GM18519 (cell line): Measurements from ENCODE around the gene PIGZ.

Experiments
- ATAC-seq: cut with Tn5 transposase; IDR thresholded peaks from one replicate; pipeline ENCODE4 v1.9.1; 2021; ENCODE audit warnings: mild to moderate bottlenecking, moderate library complexity; ENCODE audit not compliant: unreplicated experiment, low FRiP score

The PIGZ gene

GRCh38 chr3:197002701-197003454, 34.2 kb upstream of the PIGZ start:
- peak; percentile 38 for ATAC-seq

DNA sequence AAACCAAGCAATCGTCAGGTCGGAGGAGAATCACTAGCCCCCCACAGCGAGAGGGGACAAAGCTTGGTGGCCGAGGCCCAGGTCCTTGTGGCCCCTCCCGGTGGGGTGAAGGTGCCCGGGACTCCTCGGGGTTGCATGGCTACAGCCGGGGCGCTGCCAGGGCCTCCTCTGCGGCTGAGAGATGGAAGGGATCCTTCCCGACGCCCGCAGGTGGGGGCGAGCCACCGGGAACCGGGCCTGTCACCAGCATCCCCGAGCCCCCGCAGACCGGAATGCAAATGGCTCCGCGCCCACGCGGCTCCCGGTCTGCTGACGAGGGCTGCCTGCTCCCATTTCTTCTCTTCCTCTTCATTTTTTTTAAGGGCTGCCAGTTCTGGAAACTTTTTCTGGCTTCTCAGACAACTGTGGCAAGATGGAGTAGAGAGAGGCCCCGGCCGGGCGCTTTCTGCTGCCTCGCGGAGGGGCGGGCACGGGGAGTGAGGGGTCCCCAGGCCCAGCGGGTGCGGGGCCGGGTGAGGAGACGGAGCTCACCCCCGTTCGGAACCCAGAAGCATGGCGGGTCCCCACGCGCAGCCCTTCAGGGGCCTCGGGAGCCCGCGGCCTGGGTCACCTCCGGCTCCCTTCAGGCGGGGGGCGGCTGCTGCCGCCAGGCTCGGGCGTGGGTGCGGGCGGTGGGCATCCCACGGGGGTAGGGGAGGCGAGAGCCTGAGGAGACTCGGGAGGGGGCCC, 33.5 kb upstream of the PIGZ start:
- peak; percentile 15 for ATAC-seq

DNA sequence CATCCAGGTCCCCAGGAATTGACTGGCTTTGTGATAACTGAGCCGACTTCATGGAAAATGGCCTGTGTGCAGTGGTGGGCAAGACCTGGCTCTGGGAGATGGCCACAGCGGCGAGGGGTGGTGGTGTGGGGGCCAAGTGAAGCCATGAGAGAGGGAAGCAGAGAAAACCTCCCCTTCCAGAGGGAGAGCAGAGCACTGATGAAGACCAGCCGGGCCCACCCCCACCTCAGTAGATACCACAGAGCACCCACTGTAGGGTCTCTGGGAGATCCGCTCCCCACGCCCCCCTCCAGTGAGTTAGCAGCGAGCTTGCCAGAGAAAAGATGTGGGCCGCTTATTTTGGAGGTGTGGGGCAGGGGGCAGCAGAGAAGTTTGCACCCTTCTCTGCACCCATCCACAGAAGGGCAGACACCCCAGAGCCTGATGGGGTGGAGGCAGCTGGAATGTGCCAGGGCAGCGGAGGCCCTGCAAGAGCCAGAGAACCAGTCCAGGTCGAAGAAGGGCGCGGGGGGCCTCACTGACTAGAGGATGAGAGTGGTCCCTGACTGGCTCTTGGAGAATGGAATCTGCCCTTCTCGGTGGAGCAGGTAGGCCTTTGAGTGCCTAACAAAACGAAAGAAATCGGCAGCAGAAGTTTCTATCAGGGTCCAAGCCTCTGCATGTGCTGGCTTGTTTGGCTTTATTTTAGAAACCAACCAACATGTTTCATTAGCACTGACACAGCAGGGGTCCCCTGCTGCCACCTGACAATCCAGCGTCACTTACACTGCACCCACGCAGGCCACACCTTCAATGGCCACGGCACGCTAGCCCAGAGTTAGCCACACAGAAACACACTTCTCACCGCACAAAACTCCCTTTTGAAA, 32.7 kb upstream of the PIGZ start:
- ATAC-seq: no peak

GRCh38 chr3:197000211-197000610, 31.6 kb upstream of the PIGZ start:
- ATAC-seq: no peak

- no peak for ATAC-seq
Measured at GRCh38 chr3:196998966-196999760, 30.5 kb upstream of the PIGZ start.

DNA sequence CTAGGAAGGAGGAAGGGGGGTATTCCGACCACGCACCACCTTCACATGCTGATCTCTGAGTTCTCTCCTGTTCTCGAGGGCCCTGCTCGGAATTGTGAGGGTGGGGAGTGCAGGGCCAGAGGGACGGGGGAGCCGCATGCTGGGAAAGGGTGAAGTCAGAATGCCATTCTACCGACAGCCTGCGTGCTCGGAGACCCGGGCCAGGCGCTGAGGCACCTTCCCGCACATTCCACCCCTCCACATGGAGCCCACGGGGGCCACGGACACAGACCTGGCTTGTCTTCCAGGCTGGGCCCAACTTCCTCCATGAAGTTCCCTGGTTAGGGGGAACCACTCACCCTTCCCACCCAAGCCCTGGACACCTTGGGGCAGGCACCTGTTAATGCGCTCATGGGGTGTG, 28.7 kb upstream of the PIGZ start:
- ATAC-seq: no peak

DNA sequence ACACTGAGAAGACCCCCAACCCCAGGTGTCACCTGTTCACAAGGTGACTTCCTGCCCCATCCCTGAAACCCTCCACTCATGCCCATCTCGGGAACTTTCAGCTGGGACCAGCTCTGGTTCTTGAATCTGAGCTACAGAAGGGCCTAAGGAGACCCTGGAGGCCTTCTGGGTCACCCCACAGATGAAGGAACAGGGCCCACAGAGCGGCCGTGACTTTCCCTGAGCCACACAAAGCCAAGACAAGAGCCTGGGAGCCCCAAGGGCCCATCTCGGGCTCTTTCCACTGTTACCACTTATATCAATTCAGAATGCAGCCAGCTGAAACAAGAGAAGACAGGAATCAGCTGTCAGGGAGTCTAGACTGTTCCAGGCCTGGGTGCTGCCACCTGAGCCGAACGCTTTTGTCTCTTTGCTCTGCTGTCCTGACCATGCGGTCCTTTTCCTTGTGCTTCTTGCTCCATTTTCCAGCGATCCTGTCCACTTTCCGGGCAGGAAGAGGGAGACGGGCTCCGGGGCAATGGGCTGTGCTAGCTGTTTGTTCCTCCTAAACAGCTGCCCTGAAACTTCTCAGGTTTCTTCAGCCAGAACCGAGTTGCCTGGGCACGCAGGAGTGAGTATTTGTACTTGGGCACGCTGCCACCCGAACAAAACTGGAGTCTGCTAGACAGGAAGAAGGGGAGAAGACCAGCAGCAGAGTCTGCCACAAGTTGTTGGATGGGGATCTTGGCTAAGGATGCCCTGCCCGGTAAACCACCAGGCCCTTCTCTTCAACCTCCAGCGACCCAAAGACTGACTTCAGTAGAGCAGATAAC, 28.0 kb upstream of the PIGZ start:
- no peak for ATAC-seq

DNA sequence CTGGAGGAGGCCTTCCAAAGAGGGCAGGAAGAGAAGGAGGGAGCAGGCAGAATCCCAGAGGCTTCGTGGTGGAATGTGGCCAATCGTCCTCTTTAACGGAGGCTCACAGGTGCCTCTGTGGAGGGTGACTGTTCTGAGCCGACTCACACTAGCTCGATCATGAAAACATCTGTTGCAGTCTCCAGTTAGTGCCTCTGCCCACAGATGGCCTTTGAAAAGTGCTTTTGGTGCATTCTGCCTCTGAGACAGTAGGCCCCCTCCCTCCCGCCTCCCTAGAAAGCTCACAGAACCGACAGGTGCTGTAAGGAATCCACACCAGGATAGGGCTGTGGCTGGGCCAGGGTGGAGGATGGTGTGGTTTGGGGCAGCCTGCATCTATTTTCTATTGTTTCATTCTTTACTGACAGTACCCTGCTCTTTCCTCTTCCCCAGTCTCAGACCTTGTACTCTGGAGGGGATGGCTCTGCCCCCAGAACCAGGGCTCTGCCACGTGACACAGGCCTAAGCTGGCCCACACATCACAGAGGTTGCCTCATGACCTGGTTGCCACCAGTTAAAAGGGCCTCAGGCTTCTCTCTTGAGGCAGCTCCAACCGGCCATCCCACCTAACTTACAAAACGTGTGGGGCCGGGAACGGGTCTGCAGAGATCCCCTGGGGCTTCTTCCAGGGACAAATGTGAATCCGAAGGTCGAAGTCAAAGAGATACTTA, 27.2 kb upstream of the PIGZ start:
- no peak for ATAC-seq

DNA sequence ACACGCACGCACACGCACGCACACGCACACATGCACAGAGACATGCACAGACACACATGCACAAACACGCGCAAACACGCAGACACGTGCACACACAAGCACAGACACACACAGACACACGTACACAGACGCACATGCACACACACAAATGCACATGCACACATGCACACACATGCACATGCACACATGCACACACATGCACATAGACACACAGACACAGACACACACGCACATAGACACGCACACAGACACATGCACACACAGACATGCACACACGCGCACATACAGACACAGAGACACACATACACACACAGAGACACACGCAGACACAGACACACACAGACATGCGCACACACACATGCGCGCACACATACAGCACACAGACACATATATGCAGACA, 26.4 kb upstream of the PIGZ start:
- ATAC-seq: no peak

- ATAC-seq: no peak
Measured at GRCh38 chr3:196994056-196994455, 25.4 kb upstream of the PIGZ start.

DNA sequence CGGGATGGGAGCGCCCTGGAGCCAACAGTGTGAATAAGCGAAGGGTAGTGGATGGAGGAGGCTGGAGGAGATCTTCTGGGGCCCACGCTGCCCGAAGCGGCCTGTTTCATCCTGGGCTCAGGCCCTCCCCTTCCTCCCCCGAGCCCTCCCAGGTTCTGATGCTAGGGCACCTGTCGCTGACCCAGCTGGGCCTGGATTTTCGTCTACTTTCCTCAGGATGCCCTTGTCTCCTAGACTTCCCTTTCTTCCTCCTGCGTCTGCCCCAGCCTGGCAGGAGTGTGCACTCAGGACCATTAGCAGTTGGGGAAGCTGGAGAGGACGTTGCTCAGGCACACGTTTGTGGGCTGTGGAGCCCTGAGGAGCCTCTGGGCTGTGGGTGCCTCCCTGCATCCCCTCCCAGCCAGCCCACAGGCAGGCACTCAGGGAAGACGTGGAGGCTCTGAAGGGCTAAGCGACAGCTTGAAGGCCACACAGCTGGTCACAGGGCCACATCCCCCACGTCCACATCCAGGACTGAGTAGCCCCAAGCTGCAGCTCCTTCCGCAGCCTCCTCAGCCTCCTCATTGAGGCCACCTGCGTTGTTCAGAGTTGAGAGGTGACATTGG, 23.9 kb upstream of the PIGZ start:
- ATAC-seq: no peak

DNA sequence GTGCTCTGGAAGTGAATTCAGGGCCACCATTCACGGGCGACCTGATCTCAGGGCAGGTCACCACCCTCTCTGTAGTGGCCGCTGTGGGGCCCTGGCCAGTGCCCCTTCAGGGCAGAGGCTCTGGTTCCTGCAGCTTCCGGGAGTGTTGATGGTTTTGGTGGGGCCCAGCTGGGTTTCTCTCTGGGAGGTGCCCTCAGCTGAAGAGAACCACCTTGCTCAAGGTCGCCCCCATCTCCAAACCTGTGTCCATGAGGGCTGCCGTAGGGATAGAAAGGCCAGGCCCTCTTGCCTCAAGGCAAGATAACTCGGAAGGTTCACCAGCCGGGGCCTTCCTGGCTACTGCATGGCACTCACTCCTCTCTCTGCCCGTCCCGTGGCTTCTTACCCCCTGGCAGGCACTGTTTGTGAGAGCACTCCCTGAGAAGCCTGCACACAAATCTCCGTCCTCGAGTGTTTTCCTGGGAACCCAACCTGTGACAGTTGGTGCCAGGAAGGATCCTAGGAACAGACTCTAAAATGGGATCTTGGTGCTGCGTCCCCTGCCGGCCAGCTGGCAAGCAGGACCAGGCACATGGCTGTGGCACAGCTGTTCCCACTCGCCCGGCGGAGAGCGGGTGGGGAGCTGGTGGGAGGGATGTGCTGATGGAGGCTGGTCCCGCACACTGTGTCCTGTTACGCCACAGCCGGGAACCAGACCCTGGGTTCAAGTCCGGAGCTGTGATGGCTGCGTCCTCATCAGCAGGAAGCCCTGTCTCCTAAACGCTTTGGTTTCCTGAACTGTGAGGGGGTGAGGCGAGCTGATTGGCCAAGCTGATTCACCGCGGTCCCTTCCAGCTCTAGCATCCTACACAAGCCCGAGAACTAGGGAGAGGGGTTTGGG, 23.2 kb upstream of the PIGZ start:
- no peak for ATAC-seq

DNA sequence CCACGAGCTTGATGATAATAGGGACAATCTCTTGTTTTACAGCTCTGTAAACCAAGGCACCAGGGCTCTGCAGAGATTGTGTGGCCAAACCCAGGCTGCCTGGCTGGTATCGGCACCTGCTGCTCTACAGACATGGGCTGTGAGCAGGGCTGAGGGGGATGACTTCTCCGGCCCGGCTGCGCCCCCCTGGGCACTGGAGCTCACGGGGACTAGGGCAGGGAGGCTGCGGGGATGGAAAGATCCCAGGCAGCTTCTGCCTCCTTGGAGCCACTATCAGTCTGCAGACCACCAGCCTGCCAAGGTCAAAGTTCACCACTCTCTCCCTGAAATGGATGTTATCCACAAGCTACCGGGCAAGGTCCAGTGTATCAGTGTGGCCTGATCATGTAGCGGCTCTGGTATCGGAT, 22.0 kb upstream of the PIGZ start:
- no peak for ATAC-seq

DNA sequence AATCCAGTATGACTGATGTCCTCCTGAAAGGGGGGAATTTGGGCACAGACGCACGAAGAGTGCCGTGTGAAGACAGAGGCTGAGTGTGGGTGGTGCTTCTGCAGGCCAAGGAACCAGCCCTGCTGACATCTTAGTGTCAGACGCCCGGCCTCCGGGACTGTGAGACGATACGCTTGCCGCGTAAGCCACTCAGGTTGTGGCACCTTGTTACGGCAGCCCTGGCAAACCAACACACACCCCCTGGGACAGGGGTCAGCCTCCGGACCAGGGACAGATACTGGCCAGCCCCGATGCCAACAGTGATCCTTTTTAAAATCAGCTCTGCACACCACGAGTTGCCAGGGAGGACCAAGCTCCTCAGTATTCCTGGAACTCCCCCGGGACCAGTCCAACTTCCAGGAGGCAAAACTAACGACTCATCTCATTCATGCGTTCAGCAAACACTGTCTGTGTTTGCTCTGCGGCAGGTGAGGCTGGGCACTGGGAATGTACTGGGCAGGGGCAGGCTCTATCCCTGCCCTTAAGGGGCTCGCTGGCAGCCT, 21.2 kb upstream of the PIGZ start:
- no peak for ATAC-seq

GRCh38 chr3:196988241-196989029, 19.8 kb upstream of the PIGZ start:
- ATAC-seq: no peak

- ATAC-seq: no peak
Measured at GRCh38 chr3:196987022-196987421, 18.4 kb upstream of the PIGZ start.
